Measurements from ENCODE around the gene PLCB1.

DNA sequence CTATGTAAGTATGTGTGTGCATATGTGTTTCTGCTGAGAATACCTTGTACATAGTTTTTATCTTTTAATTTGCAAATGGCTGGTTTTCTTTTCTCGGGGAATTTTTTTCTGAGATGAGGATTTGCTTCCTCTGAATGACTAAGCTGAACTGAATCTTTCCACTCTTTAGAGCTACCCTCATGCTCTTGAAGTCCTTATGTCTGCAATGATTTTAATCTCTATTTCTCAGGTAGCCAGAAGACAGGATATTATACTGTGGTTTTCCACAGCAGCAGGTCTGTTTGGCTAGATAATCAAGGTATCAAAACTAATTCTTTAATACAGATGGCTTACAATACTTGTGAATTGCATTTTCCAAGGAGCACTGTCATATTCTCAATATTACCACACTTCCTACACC, 114.7 kb downstream of the PLCB1 start:
- TF ChIP-seq, protein P1, sequence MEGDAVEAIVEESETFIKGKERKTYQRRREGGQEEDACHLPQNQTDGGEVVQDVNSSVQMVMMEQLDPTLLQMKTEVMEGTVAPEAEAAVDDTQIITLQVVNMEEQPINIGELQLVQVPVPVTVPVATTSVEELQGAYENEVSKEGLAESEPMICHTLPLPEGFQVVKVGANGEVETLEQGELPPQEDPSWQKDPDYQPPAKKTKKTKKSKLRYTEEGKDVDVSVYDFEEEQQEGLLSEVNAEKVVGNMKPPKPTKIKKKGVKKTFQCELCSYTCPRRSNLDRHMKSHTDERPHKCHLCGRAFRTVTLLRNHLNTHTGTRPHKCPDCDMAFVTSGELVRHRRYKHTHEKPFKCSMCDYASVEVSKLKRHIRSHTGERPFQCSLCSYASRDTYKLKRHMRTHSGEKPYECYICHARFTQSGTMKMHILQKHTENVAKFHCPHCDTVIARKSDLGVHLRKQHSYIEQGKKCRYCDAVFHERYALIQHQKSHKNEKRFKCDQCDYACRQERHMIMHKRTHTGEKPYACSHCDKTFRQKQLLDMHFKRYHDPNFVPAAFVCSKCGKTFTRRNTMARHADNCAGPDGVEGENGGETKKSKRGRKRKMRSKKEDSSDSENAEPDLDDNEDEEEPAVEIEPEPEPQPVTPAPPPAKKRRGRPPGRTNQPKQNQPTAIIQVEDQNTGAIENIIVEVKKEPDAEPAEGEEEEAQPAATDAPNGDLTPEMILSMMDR (IDR thresholded peaks at IDR 0.05), result no peak
- TF ChIP-seq POLR2A (IDR thresholded peaks at IDR 0.05; ENCODE audit: low read depth), result no peak
- TF ChIP-seq POLR2AphosphoS5 (IDR thresholded peaks at IDR 0.05), result no peak

All from esophagus muscularis mucosa (tissue), 3 donors.